Renal cortical epithelial cell (primary cell): ENCODE data around the gene TMEM44. TPM values are rescaled to one million over a fixed set of nuclear protein-coding genes. Genes with fewer than 3 reads are reported as not detected.
"Not testable (repeated sequence)": the region's sequence is repeated elsewhere in the genome, so short reads cannot be mapped to it uniquely, and the experiment has no call there.

Experiments used
- DNase-seq: peaks from one replicate; pipeline ENCODE4 v3.0.0-alpha.2; 2011; ENCODE audit warnings: low read depth
- total RNA-seq: library from RNA; depleted of rRNA; stranded (reverse); fragments of >200 nt; gene quantifications from 2 replicates; pipeline ENCODE4 v1.2.3, GENCODE V29; 2014

TMEM44 gene
- total RNA-seq, 1 donor from 2014 or later, result 20.7 TPM

DNA sequence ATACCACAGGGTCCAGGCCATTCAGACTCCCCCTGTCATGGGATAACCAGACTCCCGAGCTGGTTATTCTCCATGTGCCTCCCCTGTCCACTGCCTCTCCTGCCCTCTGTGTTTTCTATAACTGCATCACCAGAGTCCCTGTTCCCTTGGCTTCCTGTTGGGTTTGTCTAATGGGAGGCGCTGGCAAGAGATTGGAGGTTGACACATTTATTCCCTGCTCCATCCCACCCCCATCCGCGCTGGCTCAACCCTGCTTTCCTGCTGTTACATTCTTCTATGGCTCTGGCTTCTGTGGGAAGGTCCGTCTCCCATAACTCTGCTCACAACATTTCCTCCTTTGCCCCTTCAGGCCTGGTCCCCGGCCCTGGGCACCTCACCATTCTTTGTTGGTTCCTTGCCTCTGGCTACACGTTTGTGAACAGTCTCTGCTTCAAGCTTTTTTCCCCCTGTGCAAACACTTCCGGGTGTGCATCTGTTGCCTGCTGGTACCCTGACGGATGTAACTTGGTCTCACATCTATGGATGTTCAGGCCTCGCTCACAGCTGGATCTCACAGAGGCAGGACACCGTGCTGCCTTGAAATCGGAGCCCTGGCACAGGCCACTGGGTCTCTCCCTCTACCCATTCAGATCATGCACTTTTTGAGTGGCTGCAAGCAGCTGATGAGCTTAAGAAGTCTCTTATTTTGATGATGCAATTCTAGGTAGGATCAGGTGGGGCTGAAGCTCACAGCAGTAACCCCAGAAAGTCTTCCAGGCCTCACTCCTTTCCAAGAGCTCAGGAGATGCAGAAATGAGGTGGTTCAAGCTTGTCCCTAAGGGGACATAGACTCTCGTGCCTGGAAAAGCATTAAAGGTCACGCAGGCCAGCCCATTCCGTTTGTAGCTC, 77.8 kb downstream of the TMEM44 start:
- no peak for DNase-seq

DNA sequence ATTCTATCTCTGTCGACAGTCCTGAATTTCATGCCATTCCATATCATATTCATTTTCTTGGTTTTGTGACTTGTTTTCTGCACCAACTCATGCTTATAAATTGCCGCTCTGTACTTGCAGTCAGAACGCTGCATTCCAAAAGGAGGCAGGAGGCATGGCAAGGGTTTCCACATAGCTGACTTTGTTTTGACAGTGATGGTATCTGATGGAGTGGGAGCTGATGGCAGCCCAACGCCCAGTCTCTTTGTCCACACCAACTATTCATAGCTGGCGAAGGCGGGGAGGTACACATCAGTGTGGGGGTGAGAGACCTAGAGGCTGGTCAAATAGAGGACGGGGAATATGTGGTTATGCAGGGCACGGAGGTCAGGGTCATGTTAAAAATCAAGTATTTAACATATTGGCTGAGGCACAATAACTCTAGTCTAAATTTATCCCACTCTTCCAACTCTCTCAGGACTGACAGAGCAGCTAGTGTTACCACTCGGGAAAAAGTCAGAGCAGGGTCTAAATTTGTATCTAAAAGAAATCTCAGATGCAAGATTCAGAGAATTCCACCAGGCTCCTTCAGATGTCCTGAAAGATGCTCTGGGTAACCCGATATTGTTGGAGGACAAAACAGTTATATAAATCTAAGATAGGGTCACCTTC, 78.6 kb downstream of the TMEM44 start:
- no peak for DNase-seq

DNA sequence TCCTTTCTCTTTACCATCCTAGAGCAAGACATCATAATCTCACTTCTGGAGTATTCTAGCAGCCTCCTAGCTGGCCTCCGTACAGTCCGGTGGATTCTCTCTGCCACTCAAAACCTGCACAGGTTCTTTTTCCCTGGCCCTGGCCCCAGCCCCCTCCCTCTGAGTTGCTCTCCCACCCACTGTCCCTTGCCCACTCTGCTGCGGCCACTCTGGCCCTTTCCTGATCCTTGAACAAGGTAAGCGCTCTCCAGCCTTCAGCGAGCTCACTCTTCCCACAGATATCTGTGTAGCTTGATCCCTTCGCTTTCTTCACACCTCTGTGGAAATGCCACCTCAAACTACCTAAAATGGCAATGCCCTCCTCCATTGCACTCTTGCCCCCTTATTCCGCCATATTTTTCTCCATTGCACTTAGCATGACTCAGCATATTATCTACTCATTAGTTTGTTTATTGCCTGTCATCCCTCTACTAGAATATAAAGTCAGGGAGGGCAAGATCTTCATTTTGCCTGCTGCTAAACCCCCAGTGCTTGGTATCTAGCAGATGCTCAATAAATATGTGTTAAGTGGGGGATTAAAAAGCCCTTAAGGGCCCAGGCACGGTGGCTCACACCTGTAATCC, 80.8 kb downstream of the TMEM44 start:
- DNase-seq, result no peak

- no peak for DNase-seq
Measured at GRCh38 chr3:194549853-194550252, 83.4 kb downstream of the TMEM44 start.

GRCh38 chr3:194548346-194549321, 84.6 kb downstream of the TMEM44 start:
- DNase-seq, result no peak

- no peak for DNase-seq
Measured at GRCh38 chr3:194547042-194547441, 86.2 kb downstream of the TMEM44 start.

- not testable (repeated sequence) for DNase-seq
Measured at GRCh38 chr3:194545538-194545937, 87.7 kb downstream of the TMEM44 start.

GRCh38 chr3:194543550-194543949, 89.7 kb downstream of the TMEM44 start:
- no peak for DNase-seq

DNA sequence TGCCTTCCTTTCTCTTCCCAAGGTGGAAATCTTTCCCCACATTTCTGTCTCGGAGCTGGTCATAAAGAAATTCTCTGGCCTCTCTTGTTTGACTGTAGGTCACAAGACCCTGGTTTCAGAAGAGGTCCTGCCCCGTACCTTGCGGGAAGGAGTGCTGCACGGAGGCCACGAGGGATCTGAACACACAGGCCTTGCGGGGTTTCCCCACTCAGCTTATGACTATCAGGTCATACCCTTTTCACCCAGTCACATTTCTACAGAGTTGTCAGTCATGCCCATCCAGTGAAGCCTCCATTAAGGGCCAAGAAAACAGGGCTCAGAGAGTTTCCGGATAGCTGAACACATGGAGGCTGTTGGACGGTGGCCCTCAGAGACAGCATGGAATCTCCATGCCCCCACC, 91.7 kb downstream of the TMEM44 start:
- no peak for DNase-seq

DNA sequence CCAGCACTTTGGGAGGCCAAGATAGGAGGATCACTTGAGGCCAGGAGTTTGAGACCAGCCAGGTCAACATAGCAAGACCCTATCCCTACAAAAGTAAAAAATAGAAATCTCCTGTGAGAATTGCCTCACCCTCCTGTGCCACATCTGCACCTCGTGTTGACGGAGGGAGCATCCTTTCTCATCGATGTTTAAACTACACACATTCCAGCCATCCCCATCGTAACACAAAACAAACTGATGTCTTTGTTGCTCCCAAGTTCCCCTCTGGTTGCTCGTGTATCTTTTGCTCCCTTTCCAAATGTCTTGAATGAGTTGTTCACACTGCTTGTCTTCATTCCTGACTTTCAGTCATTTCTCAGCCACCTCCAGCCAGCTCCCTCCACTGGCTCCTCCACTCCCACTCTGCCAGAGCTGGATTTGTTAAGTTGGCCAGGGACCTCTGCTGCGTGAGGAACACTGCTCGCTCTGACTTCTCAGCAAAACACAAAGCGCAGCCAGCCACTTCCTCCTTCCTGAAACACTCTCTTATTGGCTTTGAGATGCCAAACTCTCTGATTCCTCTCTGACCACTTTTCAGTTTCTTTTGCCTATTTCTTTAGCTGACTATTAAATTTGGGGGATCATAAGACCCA, 92.8 kb downstream of the TMEM44 start:
- DNase-seq, result no peak

DNA sequence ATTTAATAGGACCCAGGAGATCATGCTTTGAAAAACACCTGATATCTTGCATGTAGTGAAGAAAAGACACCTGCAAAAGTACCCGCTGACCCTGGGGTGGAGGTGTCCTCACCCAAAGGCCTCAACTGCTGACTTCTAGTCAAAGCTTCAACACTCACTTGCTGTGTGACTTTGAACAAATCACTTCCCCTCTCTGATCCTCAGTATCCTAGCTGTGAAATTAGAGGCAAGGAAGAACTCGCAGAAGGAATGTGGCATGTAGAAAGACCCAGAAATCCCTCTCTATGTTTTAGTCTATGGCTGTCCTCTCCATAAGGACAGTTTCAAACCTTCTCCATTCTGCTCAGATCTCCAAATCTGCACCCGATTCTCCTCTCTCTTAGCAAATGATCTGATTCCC, 93.7 kb downstream of the TMEM44 start:
- DNase-seq, result no peak

DNA sequence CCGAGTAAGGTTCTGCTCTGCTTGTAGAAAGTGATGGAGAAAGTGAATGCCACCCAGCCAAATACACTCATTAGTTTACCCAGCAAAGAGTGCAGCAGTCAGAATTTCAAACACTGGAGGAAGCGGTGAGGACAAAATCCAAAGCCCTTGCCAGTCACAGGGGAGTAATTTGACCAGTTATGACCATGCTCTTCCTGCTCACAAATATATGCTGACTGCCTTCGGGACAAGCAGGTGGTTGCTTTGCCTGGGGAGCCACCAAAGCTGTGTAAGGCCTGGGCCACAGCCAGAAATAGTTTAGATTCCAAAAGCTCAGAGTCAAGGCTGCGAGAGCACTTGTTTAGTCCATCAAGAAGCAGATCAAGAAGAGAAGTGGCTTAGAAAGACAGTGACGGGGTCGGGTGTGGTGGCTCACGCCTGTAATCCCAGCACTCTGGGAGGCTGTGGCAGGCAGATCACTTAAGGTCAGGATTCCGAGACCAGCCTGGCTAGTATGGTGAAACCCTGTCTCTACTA, 95.4 kb downstream of the TMEM44 start:
- peak; percentile 94 for DNase-seq

Other genes with a start within 250 kb of the TMEM44 start
- under 0.01 and 0.10 TPM in 2 replicates for gene GP5, start 234.2 kb downstream of the TMEM44 start, total RNA-seq
- 588 and 600 TPM in 2 replicates for gene ATP13A3, start 146.4 kb downstream of the TMEM44 start, total RNA-seq
- gene LSG1, start 38.8 kb upstream of the TMEM44 start, total RNA-seq, result 33.5 and 37.3 TPM in 2 replicates
- gene FAM43A, start 52.5 kb upstream of the TMEM44 start, total RNA-seq, result 0.17 and 0.30 TPM in 2 replicates